Thyroid gland (tissue), 4 donors: ENCODE measurements around the gene PKIG.

Experiments
- POLR2A ChIP-seq, 2 donors: fragments of 450-650 bp; IDR thresholded peaks; one replicate each; pipeline ENCODE4 v1.6.1; 2017; ENCODE audit warnings: antibody characterized with exemption in 2 of 2, mild to moderate bottlenecking in 2 of 2, moderate library complexity in 1 of 2
- TF ChIP-seq, protein P1 (sequence below), 6 experiments: fragments of 200-600 bp in 3 of 6; fragments of 450-650 bp in 3 of 6; sonication (generic) in 3 of 6; IDR thresholded peaks; one replicate each; pipeline ENCODE4 v1.5.1; 2016 to 2019; ENCODE audit warnings: antibody characterized with exemption in 6 of 6, mild to moderate bottlenecking in 2 of 6, inconsistent platforms in 1 of 6, moderate library complexity in 1 of 6

DNA sequence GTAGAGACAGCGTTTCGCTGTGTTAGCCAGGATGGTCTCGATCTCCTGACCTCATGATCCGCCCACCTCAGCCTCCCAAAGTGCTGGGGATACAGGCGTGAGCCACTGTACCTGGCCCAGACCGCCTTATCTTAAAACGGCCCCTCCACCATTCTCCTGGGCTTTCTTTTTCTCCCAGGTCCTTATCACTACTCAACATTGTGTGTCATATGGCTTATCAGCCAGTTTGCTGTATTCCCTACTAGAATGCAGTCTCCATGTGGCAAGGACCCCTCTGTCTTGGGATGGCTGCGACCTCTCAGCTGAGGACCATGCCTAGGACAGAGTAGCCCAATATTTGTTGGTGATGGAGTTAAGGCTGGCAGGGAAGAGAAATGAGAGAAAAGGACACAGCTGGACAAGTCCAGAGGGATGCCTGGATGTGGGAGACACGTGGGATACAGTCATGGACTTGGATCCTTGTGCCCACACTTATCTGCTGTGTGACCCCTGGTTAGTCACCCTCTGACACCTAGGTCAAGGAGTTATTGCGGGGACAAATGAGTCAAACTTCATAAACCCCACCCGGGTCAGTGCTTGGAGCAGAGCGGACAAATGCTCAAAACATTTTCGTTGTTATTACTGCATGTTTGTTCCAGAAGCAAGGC, 45.1 kb downstream of the PKIG start:
- no peak for TF ChIP-seq POLR2A (IDR thresholded peaks at IDR 0.05)
- TF ChIP-seq, protein P1, sequence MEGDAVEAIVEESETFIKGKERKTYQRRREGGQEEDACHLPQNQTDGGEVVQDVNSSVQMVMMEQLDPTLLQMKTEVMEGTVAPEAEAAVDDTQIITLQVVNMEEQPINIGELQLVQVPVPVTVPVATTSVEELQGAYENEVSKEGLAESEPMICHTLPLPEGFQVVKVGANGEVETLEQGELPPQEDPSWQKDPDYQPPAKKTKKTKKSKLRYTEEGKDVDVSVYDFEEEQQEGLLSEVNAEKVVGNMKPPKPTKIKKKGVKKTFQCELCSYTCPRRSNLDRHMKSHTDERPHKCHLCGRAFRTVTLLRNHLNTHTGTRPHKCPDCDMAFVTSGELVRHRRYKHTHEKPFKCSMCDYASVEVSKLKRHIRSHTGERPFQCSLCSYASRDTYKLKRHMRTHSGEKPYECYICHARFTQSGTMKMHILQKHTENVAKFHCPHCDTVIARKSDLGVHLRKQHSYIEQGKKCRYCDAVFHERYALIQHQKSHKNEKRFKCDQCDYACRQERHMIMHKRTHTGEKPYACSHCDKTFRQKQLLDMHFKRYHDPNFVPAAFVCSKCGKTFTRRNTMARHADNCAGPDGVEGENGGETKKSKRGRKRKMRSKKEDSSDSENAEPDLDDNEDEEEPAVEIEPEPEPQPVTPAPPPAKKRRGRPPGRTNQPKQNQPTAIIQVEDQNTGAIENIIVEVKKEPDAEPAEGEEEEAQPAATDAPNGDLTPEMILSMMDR (IDR thresholded peaks at IDR 0.05): no peak
